Small intestine (tissue), 7 donors: ENCODE measurements around the gene CEP112. TPM values are rescaled to one million over a fixed set of nuclear protein-coding genes. Genes with fewer than 3 reads are reported as not detected.

Experiments used
- DNase-seq, 2 donors: peaks; one replicate each; pipeline versions ENCODE4 v3.0.0 to v3.0.0-alpha.2; 2013
- FAIRE-seq: peaks from 2 replicates; lab custom pipeline; 2012; peaks lifted over from hg19 to GRCh38; lab: Jason Lieb, UNC
- H3K27ac ChIP-seq, 3 donors: one replicate each; pipeline ENCODE4 v1.5.1; 2013; ENCODE audit warnings: low read length in 2 of 3, mild to moderate bottlenecking in 2 of 3, control low read depth in 1 of 3, inconsistent platforms in 1 of 3, low read depth in 1 of 3, moderate library complexity in 1 of 3
- H3K27me3 ChIP-seq, 3 donors: one replicate each; pipeline ENCODE4 v1.6.1; 2013; ENCODE audit warnings: low read length in 3 of 3, inconsistent platforms in 1 of 3; ENCODE audit not compliant: control insufficient read depth in 3 of 3, insufficient read depth in 3 of 3
- H3K36me3 ChIP-seq, 3 donors: one replicate each; pipeline ENCODE4 v1.6.1; 2013; ENCODE audit warnings: low read length in 3 of 3, inconsistent platforms in 1 of 3, low read depth in 1 of 3, mild to moderate bottlenecking in 1 of 3, moderate library complexity in 1 of 3; ENCODE audit not compliant: control insufficient read depth in 3 of 3, insufficient read depth in 2 of 3
- H3K4me1 ChIP-seq, 3 donors: one replicate each; pipeline ENCODE4 v1.6.1; 2013; ENCODE audit warnings: low read length in 2 of 3, inconsistent platforms in 1 of 3, low read depth in 1 of 3, mild to moderate bottlenecking in 1 of 3, moderate library complexity in 1 of 3; ENCODE audit not compliant: control insufficient read depth in 3 of 3, insufficient read depth in 2 of 3
- H3K4me3 ChIP-seq, 3 donors: one replicate each; pipeline ENCODE4 v1.5.1; 2013; ENCODE audit warnings: low read length in 3 of 3, control low read depth in 1 of 3, inconsistent platforms in 1 of 3, low read depth in 1 of 3, mild to moderate bottlenecking in 1 of 3, moderate library complexity in 1 of 3
- H3K9me3 ChIP-seq, 2 donors: one replicate each; pipeline ENCODE4 v1.6.1; 2013; ENCODE audit warnings: low read depth in 1 of 2, low read length in 1 of 2; ENCODE audit not compliant: control insufficient read depth in 2 of 2, insufficient read depth in 1 of 2
- WGBS, 3 donors: extraction: QIAGEN DNeasy Blood & Tissue Kit; methylation state at CpG; one replicate each; pipeline ENCODE4 v1.1.7; 2013; 5-methylcytosine and 5-hydroxymethylcytosine counted together
- polyA plus RNA-seq, 4 donors: library from polyadenylated mRNA; stranded (reverse) in 3 of 4; unstranded in 1 of 4; fragments of 200-250 nt in 3 of 4; fragments of 120-200 nt in 1 of 4; gene quantifications; one replicate each; pipeline versions ENCODE4 v1.2.1 to v1.2.3, GENCODE V29; 2013
- donor health status: healthy with polysubstance abuse.
- donor health status: control.
- donor health status: control.
- donor health status: Bipolar disorder and iron deficiency.
- donor health status: healthy.

Gene CEP112
- polyA plus RNA-seq, 4 donors, result 2.4 to 3.6 (median 3.5) TPM; not detected in 1

- DNase-seq, result no peak
- no peaks in the 10 kb centered on the region for H3K9me3 ChIP-seq
- no peak overlapping the region for H3K27ac ChIP-seq
- no peak for FAIRE-seq
- no peaks in the 10 kb centered on the region for H3K27me3 ChIP-seq
- no peaks in the 10 kb centered on the region for H3K4me1 ChIP-seq
- H3K36me3 ChIP-seq, result no peaks in the 10 kb centered on the region
- no peak overlapping the region for H3K4me3 ChIP-seq
- WGBS, 3 donors, result 82 to 84% (median 83%) methylated on average over 1 of the region's 1 CpG
Observed at GRCh38 chr17:66054242-66054641, 137.7 kb downstream of the CEP112 start.

GRCh38 chr17:66044083-66044482, 147.8 kb downstream of the CEP112 start:
- H3K36me3 ChIP-seq, result no peaks in the 10 kb centered on the region
- H3K4me3 ChIP-seq, result no peak overlapping the region
- H3K27ac ChIP-seq, result no peak overlapping the region
- H3K27me3 ChIP-seq, result no peaks in the 10 kb centered on the region
- H3K4me1 ChIP-seq, result no peaks in the 10 kb centered on the region
- WGBS, 3 donors, result 71 to 100% (median 93%) methylated on average over 2 of the region's 2 CpGs
- DNase-seq, result no peak
- FAIRE-seq, result peak; percentile 85
- H3K9me3 ChIP-seq, result no peaks in the 10 kb centered on the region

GRCh38 chr17:66043419-66043818, 148.5 kb downstream of the CEP112 start:
- Histone ChIP-seq H3K36me3 (no peaks in the 10 kb centered on the region), H3K9me3 (no peaks in the 10 kb centered on the region), H3K27ac (no peak overlapping the region), H3K4me3 (no peak overlapping the region), H3K4me1 (no peaks in the 10 kb centered on the region), H3K27me3 (no peaks in the 10 kb centered on the region)
- no peak for FAIRE-seq
- no peak for DNase-seq
- WGBS, 3 donors, result 60 to 73% (median 61%) methylated on average over 3 of the region's 3 CpGs

- Histone ChIP-seq H3K4me1 (no peaks in the 10 kb centered on the region), H3K36me3 (no peaks in the 10 kb centered on the region), H3K27ac (no peak overlapping the region), H3K27me3 (no peaks in the 10 kb centered on the region), H3K9me3 (no peaks in the 10 kb centered on the region), H3K4me3 (no peak overlapping the region)
- DNase-seq, result no peak
- FAIRE-seq, result no peak
- 73 to 78% (median 74%) methylated on average over 4 of the region's 4 CpGs for WGBS, 3 donors
Observed at GRCh38 chr17:66040402-66040801, 151.5 kb downstream of the CEP112 start.

- no peak for FAIRE-seq
- Histone ChIP-seq H3K4me1 (no peaks in the 10 kb centered on the region), H3K4me3 (no peak overlapping the region), H3K27me3 (no peaks in the 10 kb centered on the region), H3K27ac (no peak overlapping the region), H3K36me3 (no peaks in the 10 kb centered on the region), H3K9me3 (no peaks in the 10 kb centered on the region)
- 31 to 36% (median 32%) methylated on average over 3 of the region's 3 CpGs for WGBS, 3 donors
- no peak for DNase-seq
Observed at GRCh38 chr17:66038125-66038524, 153.8 kb downstream of the CEP112 start.

- H3K9me3 ChIP-seq, result no peaks in the 10 kb centered on the region
- DNase-seq, result no peak
- WGBS, 3 donors, result 89 to 93% (median 91%) methylated on average over 3 of the region's 3 CpGs
- H3K27me3 ChIP-seq, result no peaks in the 10 kb centered on the region
- H3K4me3 ChIP-seq, result no peak overlapping the region
- no peaks in the 10 kb centered on the region for H3K36me3 ChIP-seq
- no peak overlapping the region for H3K27ac ChIP-seq
- H3K4me1 ChIP-seq, result no peaks in the 10 kb centered on the region
- no peak for FAIRE-seq
Observed at GRCh38 chr17:66037221-66037620, 154.7 kb downstream of the CEP112 start.

GRCh38 chr17:66032082-66032712, 159.7 kb downstream of the CEP112 start:
- FAIRE-seq (no peak), DNase-seq (no peak)
- no peak overlapping the region for H3K27ac ChIP-seq
- no peaks in the 10 kb centered on the region for H3K4me1 ChIP-seq
- H3K4me3 ChIP-seq, result no peak overlapping the region
- no peaks in the 10 kb centered on the region for H3K9me3 ChIP-seq
- no peaks in the 10 kb centered on the region for H3K27me3 ChIP-seq
- WGBS, 3 donors, result 56 to 75% (median 58%) methylated on average over 2 of the region's 2 CpGs
- H3K36me3 ChIP-seq, result no peaks in the 10 kb centered on the region

- Histone ChIP-seq H3K9me3 (no peaks in the 10 kb centered on the region), H3K27ac (no peak overlapping the region), H3K27me3 (no peaks in the 10 kb centered on the region), H3K36me3 (peaks cover 0 to 4% (median 0%) of the 10 kb centered on the region in 3 donors), H3K4me3 (no peak overlapping the region), H3K4me1 (no peaks in the 10 kb centered on the region)
- FAIRE-seq (no peak), DNase-seq (no peak)
Observed at GRCh38 chr17:66025551-66025950, 166.4 kb downstream of the CEP112 start.

- FAIRE-seq (no peak), DNase-seq (no peak)
- no peak overlapping the region for H3K4me3 ChIP-seq
- no peak overlapping the region for H3K27ac ChIP-seq
- no peaks in the 10 kb centered on the region for H3K4me1 ChIP-seq
- H3K9me3 ChIP-seq, result no peaks in the 10 kb centered on the region
- peaks cover 0 to 4% (median 0%) of the 10 kb centered on the region in 3 donors for H3K36me3 ChIP-seq
- WGBS, 3 donors, result 59 to 65% (median 61%) methylated on average over 3 of the region's 3 CpGs
- no peaks in the 10 kb centered on the region for H3K27me3 ChIP-seq
Observed at GRCh38 chr17:66021757-66022156, 170.2 kb downstream of the CEP112 start.
